ENCODE data around the gene CDCP2.

Gene CDCP2

GRCh38 chr1:54135436-54136120 lies 17.2 kb downstream of the CDCP2 start:
- H3K27me3 ChIP-seq (ENCODE audit: insufficient read depth, poor library complexity, severe bottlenecking), result no peaks in the 10 kb centered on the region
- no peaks in the 10 kb centered on the region for H3K4me1 ChIP-seq (ENCODE audit: insufficient read depth, poor library complexity, severe bottlenecking)
- ATAC-seq (ENCODE audit: low read depth), result no peak
- no peaks in the 10 kb centered on the region for H3K36me3 ChIP-seq (ENCODE audit: low read depth)
- H3K9me3 ChIP-seq (ENCODE audit: severe bottlenecking), result no peaks in the 10 kb centered on the region
- DNase-seq (ENCODE audit: low spot score), result no peak
- H3K27ac ChIP-seq (ENCODE audit: poor library complexity, severe bottlenecking), result no peak overlapping the region
- H3K4me3 ChIP-seq (ENCODE audit: severe bottlenecking), result no peak overlapping the region
- TF ChIP-seq, protein P1, sequence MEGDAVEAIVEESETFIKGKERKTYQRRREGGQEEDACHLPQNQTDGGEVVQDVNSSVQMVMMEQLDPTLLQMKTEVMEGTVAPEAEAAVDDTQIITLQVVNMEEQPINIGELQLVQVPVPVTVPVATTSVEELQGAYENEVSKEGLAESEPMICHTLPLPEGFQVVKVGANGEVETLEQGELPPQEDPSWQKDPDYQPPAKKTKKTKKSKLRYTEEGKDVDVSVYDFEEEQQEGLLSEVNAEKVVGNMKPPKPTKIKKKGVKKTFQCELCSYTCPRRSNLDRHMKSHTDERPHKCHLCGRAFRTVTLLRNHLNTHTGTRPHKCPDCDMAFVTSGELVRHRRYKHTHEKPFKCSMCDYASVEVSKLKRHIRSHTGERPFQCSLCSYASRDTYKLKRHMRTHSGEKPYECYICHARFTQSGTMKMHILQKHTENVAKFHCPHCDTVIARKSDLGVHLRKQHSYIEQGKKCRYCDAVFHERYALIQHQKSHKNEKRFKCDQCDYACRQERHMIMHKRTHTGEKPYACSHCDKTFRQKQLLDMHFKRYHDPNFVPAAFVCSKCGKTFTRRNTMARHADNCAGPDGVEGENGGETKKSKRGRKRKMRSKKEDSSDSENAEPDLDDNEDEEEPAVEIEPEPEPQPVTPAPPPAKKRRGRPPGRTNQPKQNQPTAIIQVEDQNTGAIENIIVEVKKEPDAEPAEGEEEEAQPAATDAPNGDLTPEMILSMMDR (IDR thresholded peaks at IDR 0.05; ENCODE audit: poor library complexity, severe bottlenecking), result no peak

DNA sequence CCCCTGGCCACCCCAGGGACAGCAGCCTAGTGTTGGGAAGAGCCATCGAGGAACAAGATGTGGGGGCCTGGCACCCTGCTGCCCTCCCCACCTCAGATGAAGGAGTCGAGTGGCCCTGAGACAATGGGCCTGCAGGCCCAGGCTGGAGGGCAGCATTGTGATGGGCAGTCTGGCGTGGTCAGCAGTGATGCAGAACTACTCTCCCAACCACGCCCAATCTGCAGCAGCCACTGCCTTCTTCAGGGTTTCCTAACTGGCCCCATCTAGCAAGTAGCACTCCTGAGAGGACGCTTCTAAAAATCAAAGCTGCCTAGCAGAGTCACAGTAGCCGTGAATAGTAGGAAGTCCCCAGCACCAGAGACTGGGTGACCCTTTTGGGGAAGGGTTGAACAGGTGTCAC lies 18.5 kb downstream of the CDCP2 start:
- no peak overlapping the region for H3K27ac ChIP-seq (ENCODE audit: poor library complexity, severe bottlenecking)
- no peak for ATAC-seq (ENCODE audit: low read depth)
- DNase-seq (ENCODE audit: low spot score), result no peak

DNA sequence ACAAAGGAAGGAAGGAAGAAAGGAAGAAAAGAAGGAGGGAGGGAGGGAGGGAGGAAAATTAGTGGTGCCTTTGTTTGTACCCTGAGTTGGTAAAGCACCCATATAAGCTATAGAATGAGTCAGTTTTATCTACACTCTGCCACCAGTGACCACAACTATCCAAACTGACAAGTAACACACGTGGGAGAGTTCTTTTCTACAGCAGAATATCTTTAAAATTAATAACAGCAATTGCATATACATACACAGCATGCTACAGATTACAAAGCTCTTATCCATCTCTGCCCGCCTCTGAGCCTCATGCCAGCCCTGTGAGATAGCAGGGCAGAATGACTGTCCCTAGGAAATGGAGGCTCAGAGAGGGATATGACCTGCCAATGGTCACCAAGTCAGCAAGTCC lies 20.3 kb downstream of the CDCP2 start:
- H3K4me1 ChIP-seq (ENCODE audit: insufficient read depth, poor library complexity, severe bottlenecking), result no peaks in the 10 kb centered on the region
- TF ChIP-seq, protein P1 (IDR thresholded peaks at IDR 0.05; ENCODE audit: poor library complexity, severe bottlenecking), result no peak
- DNase-seq (ENCODE audit: low spot score) (no peak), ATAC-seq (ENCODE audit: low read depth) (no peak)
- H3K27me3 ChIP-seq (ENCODE audit: insufficient read depth, poor library complexity, severe bottlenecking), result no peaks in the 10 kb centered on the region
- no peaks in the 10 kb centered on the region for H3K36me3 ChIP-seq (ENCODE audit: low read depth)
- H3K27ac ChIP-seq (ENCODE audit: poor library complexity, severe bottlenecking), result no peak overlapping the region
- H3K4me3 ChIP-seq (ENCODE audit: severe bottlenecking), result no peak overlapping the region
- H3K9me3 ChIP-seq (ENCODE audit: severe bottlenecking), result no peaks in the 10 kb centered on the region

More for the DNA sequence above, 18.5 kb downstream of the CDCP2 start:
- no peaks in the 10 kb centered on the region for H3K36me3 ChIP-seq (ENCODE audit: low read depth)
- H3K4me1 ChIP-seq (ENCODE audit: insufficient read depth, poor library complexity, severe bottlenecking), result no peaks in the 10 kb centered on the region
- H3K27me3 ChIP-seq (ENCODE audit: insufficient read depth, poor library complexity, severe bottlenecking), result no peaks in the 10 kb centered on the region
- no peak overlapping the region for H3K4me3 ChIP-seq (ENCODE audit: severe bottlenecking)
- no peaks in the 10 kb centered on the region for H3K9me3 ChIP-seq (ENCODE audit: severe bottlenecking)
- TF ChIP-seq, protein P1 (IDR thresholded peaks at IDR 0.05; ENCODE audit: poor library complexity, severe bottlenecking), result no peak

- ATAC-seq (ENCODE audit: low read depth) (no peak), DNase-seq (ENCODE audit: low spot score) (no peak)
- Histone ChIP-seq H3K4me3 (ENCODE audit: severe bottlenecking) (no peak overlapping the region), H3K9me3 (ENCODE audit: severe bottlenecking) (no peaks in the 10 kb centered on the region), H3K4me1 (ENCODE audit: insufficient read depth, poor library complexity, severe bottlenecking) (no peaks in the 10 kb centered on the region), H3K27ac (ENCODE audit: poor library complexity, severe bottlenecking) (no peak overlapping the region), H3K27me3 (ENCODE audit: insufficient read depth, poor library complexity, severe bottlenecking) (no peaks in the 10 kb centered on the region), H3K36me3 (ENCODE audit: low read depth) (no peaks in the 10 kb centered on the region)
- TF ChIP-seq, protein P1 (IDR thresholded peaks at IDR 0.05; ENCODE audit: poor library complexity, severe bottlenecking), result no peak
Observed at GRCh38 chr1:54131419-54131818, 21.4 kb downstream of the CDCP2 start.

DNA sequence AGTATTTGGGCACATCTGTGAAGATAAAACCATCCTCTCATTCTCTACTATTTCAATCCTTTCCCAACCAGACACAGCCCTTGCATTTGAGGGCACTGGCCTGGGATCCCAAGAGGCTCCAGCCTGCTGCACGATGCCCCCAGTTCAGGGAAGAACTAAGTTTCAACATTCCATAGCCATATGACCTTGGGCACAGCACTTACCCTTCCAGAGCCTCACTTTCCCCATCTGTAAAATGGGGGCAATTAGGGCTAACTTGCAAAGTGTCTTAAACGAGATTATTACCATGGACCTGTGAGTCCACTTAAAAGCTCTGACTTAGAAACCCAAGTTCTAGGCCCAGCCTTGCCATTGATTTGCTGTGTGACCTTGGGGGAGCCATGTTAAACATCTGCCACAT lies 22.9 kb downstream of the CDCP2 start:
- no peak overlapping the region for H3K4me3 ChIP-seq (ENCODE audit: severe bottlenecking)
- no peaks in the 10 kb centered on the region for H3K27me3 ChIP-seq (ENCODE audit: insufficient read depth, poor library complexity, severe bottlenecking)
- H3K4me1 ChIP-seq (ENCODE audit: insufficient read depth, poor library complexity, severe bottlenecking), result no peaks in the 10 kb centered on the region
- DNase-seq (ENCODE audit: low spot score) (no peak), ATAC-seq (ENCODE audit: low read depth) (no peak)
- TF ChIP-seq, protein P1 (IDR thresholded peaks at IDR 0.05; ENCODE audit: poor library complexity, severe bottlenecking), result no peak
- H3K36me3 ChIP-seq (ENCODE audit: low read depth), result no peaks in the 10 kb centered on the region
- H3K27ac ChIP-seq (ENCODE audit: poor library complexity, severe bottlenecking), result no peak overlapping the region
- H3K9me3 ChIP-seq (ENCODE audit: severe bottlenecking), result no peaks in the 10 kb centered on the region

Measured in RWPE2 (cell line).